ENCODE results near the gene NUDT3. TPM values are rescaled to one million over a fixed set of nuclear protein-coding genes. Genes with fewer than 3 reads are reported as not detected.
"Not testable (repeated sequence)": the region's sequence is repeated elsewhere in the genome, so short reads cannot be mapped to it uniquely, and the experiment has no call there.

NUDT3 gene
- total RNA-seq, 1 donor from 2014 or later, result 29.1 TPM

DNA sequence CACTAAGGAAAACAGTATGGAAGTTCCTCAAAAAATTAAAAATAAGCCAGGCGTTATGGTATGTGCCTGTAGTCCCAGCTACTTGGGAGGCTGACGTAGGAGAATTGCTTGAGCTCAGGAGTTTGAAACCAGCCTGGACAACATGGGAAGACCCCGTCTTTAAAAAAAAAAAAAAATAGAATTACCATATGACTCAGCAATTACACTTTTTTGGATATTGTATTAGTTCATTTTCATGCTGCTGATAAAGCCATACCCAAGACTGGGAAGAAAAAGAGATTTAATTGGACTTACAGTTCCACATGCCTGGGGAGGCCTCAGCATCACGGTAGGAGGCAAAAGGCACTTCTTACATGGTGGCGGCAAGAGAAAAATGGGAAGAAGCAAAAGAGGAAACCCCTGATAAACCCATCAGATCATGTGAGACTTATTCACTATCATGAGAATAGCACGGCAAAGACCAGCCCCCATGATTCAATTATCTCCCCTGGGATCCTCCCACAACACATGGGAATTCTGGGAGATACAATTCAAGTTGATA is 132.9 kb downstream of the NUDT3 start:
- H3K4me1 ChIP-seq, result no peaks in the 10 kb centered on the region
- no peak overlapping the region for H3K4me3 ChIP-seq
- DNase-seq (no peak), ATAC-seq (no peak)
- TF ChIP-seq CTCF (IDR thresholded peaks at IDR 0.05), result no peak
- no peaks in the 10 kb centered on the region for H3K36me3 ChIP-seq
- H3K27me3 ChIP-seq (ENCODE audit: low read depth), result no peaks in the 10 kb centered on the region
- H3K9me3 ChIP-seq, result peaks cover 5% of the 10 kb centered on the region
- intact Hi-C loops (cut with DNase I), result no loop called here
- H3K27ac ChIP-seq, result no peak overlapping the region

GRCh38 chr6:34252395-34252794 is 140.1 kb downstream of the NUDT3 start:
- H3K36me3 ChIP-seq; H3K27ac ChIP-seq; intact Hi-C loops (cut with DNase I); H3K4me3 ChIP-seq; H3K9me3 ChIP-seq; DNase-seq; ATAC-seq; H3K27me3 ChIP-seq (ENCODE audit: low read depth): not testable (repeated sequence)
- peaks cover 15% of the 10 kb centered on the region for H3K4me1 ChIP-seq

DNA sequence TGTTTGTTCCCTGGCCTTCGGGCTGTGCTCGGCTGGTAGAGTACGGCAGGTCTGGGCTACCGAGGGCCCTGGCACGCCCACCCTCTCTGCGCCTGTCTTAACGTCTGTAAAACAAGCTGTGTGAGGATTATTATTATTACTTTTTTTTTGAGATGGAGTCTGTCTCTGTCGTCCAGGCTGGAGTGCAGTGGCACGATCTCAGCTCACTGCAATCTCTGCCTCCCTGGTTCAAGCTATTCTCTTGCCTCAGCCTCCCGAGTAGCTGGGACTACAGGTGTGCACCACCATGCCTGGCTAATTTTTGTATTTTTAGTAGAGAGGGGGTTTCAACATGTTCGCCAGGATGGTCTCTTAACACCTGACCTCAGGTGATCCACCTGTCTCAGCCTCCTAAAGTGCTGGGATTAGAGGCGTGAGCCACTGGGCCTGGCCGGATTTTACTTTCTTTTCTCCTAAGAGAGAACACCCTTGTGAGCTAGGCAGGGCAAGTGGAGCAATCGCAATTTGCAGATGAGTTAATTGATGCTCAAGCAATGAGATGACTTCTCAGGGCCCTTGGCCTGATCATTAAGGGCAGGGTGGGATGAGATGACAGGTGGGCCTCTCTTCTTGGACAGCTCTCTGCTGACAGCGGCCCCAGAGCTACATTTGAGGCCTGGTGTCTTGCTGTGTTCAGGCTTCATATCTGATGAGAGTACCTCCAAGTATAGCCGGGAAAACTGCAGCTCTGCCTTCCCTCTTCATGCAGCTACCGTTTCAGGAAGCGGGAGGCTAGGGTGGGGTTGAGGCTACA is 142.8 kb downstream of the NUDT3 start:
- H3K4me3 ChIP-seq, result peak overlapping the region; percentile 83
- intact Hi-C loops (cut with DNase I), result no loop called here
- ATAC-seq (peak; percentile 63 to 66), DNase-seq (peak; percentile 34)
- no peaks in the 10 kb centered on the region for H3K27me3 ChIP-seq (ENCODE audit: low read depth)
- H3K36me3 ChIP-seq, result no peaks in the 10 kb centered on the region
- no peak for TF ChIP-seq CTCF (IDR thresholded peaks at IDR 0.05)
- H3K9me3 ChIP-seq, result no peaks in the 10 kb centered on the region
- peak overlapping the region; percentile 81 for H3K27ac ChIP-seq
- H3K4me1 ChIP-seq, result peaks cover 22% of the 10 kb centered on the region

DNA sequence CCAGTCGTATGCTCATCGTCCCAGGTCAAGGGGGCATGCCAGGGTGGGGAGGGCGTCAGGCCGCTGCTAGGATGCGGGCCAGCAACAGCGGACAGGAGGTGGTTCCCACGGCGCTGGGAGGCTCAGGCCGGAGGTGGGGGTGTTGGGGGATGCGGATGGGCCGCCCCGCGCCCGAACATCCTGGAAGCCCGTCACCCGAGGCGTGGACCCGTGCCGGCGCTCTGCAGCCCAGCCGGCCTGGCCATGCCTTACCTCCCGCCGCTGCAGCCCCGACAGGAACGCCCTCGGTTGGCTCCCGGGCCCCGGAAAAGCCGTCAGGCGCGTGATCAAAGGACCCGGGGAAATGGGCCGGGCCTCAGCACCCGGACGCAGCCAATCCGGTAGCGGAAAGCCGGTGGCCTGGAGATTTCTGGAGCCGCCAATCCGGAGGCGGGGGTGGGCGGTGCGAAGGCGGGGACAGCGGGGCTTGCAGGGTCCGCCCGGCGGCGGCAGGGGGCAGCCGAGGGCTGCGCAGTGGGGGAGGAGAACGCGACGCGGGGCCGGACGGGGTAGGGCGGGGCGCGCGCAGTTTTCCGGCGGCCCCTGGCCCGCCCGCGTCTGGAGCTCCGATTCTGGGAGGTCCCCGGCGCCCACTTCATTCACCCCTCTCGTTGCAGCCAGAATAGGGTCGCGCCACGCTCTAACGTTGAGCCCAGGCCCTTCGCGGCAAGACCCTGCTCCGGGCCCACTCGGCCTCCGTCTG is 143.6 kb downstream of the NUDT3 start, which contains the start of gene SMIM29:
SMIM29 (minus strand) TSS at position 280 of the 742 bp plus-strand sequence. CDS start 1,215 bp downstream, outside the sequence.
- TF ChIP-seq CTCF (IDR thresholded peaks at IDR 0.05), result peak; percentile 91
- ATAC-seq, result peak; percentile 97
- H3K27me3 ChIP-seq (ENCODE audit: low read depth), result no peaks in the 10 kb centered on the region
- no peaks in the 10 kb centered on the region for H3K9me3 ChIP-seq
- intact Hi-C loops (cut with DNase I), result no loop called here
- H3K36me3 ChIP-seq, result no peaks in the 10 kb centered on the region
- H3K4me3 ChIP-seq, result peak within 1 kb of the TSS; percentile 83
- peak; percentile 98 for DNase-seq
- H3K27ac ChIP-seq, result peak within 1 kb of the TSS; percentile 81
- H3K4me1 ChIP-seq, result peaks cover 30% of the 10 kb centered on the region

- intact Hi-C loops (cut with DNase I), result no loop called here
- Histone ChIP-seq H3K4me1 (peaks cover 36% of the 10 kb centered on the region), H3K9me3 (no peaks in the 10 kb centered on the region), H3K4me3 (peak overlapping the region; percentile 83), H3K27ac (peak overlapping the region; percentile 81), H3K36me3 (no peaks in the 10 kb centered on the region), H3K27me3 (ENCODE audit: low read depth) (no peaks in the 10 kb centered on the region)
- no peak for TF ChIP-seq CTCF (IDR thresholded peaks at IDR 0.05)
- ATAC-seq (peak; percentile 63 to 64), DNase-seq (peak; percentile 83)
Measured at GRCh38 chr6:34248198-34248726, 144.2 kb downstream of the NUDT3 start.

Data from lower lobe of right lung (tissue), 2 donors.